ENCODE data around the gene FYB1. TPM values are rescaled to one million over a fixed set of nuclear protein-coding genes. Genes with fewer than 3 reads are reported as not detected.
A peak's percentile ranks its signal among the peaks of the same experiment; 100 is the strongest.

Gene FYB1
- total RNA-seq, 1 donor from 2014 or later: not detected

DNA sequence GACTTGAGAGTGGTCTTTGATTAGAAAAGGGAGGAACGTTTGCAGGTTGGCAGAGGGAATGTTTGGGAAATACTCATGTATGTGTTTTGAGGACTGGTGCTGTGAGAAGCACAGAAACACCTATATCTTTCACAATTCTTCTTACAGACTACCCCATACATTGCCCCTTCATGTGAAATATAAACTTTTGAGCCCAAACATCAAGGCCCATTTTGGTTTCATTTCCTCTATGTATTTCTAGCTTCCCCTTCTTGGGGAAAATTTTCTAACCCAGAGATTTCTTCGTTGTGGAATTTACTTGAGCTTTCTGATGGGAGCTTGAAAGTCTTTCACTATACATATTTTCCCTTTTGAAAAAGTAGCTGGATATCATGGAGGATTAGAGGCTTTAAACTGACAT, 67.6 kb downstream of the FYB1 start:
- Mint-ChIP-seq H3K4me3 (ENCODE audit: unreplicated experiment) (no peak overlapping the region), H3K27ac (ENCODE audit: unreplicated experiment) (no peak overlapping the region), H3K27me3 (ENCODE audit: unreplicated experiment) (no peaks in the 10 kb centered on the region), H3K36me3 (ENCODE audit: unreplicated experiment) (no peaks in the 10 kb centered on the region), H3K4me1 (ENCODE audit: low read depth, unreplicated experiment) (no peaks in the 10 kb centered on the region), H3K9me3 (ENCODE audit: unreplicated experiment) (no peaks in the 10 kb centered on the region)
- TF ChIP-seq CTCF (IDR thresholded peaks at IDR 0.05; ENCODE audit: partially characterized antibody, unreplicated experiment): no peak
- no peak for DNase-seq

DNA sequence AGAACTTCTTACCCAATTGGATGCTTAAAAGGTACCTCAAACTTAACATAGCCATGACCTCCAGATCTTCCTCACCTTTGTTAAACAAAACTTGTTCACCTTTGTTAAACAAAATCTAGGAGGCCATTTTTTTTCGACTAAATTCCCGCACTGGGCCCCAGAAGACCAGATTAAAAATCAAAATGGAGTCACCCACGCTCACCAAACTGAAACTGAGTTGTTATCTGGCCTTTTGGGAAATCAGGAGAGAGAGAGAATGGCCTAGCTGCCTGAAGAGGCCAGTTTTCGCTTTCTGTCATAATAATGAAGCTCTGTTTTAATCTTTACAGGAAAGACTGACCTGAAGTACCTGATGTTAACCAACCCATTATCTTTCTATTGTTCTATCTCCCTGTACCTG, 69.4 kb downstream of the FYB1 start:
- DNase-seq: no peak
- no peaks in the 10 kb centered on the region for H3K27me3 Mint-ChIP-seq (ENCODE audit: unreplicated experiment)
- no peaks in the 10 kb centered on the region for H3K36me3 Mint-ChIP-seq (ENCODE audit: unreplicated experiment)
- TF ChIP-seq CTCF (IDR thresholded peaks at IDR 0.05; ENCODE audit: partially characterized antibody, unreplicated experiment): no peak
- H3K9me3 Mint-ChIP-seq (ENCODE audit: unreplicated experiment): no peaks in the 10 kb centered on the region
- no peak overlapping the region for H3K4me3 Mint-ChIP-seq (ENCODE audit: unreplicated experiment)
- no peaks in the 10 kb centered on the region for H3K4me1 Mint-ChIP-seq (ENCODE audit: low read depth, unreplicated experiment)
- H3K27ac Mint-ChIP-seq (ENCODE audit: unreplicated experiment): no peak overlapping the region

GRCh38 chr5:39148983-39149534, 70.3 kb downstream of the FYB1 start:
- H3K4me1 Mint-ChIP-seq (ENCODE audit: low read depth, unreplicated experiment): no peaks in the 10 kb centered on the region
- H3K9me3 Mint-ChIP-seq (ENCODE audit: unreplicated experiment): no peaks in the 10 kb centered on the region
- H3K4me3 Mint-ChIP-seq (ENCODE audit: unreplicated experiment): no peak overlapping the region
- no peak overlapping the region for H3K27ac Mint-ChIP-seq (ENCODE audit: unreplicated experiment)
- H3K36me3 Mint-ChIP-seq (ENCODE audit: unreplicated experiment): no peaks in the 10 kb centered on the region
- TF ChIP-seq CTCF (IDR thresholded peaks at IDR 0.05; ENCODE audit: partially characterized antibody, unreplicated experiment): peak; percentile 56
- no peaks in the 10 kb centered on the region for H3K27me3 Mint-ChIP-seq (ENCODE audit: unreplicated experiment)
- no peak for DNase-seq

DNA sequence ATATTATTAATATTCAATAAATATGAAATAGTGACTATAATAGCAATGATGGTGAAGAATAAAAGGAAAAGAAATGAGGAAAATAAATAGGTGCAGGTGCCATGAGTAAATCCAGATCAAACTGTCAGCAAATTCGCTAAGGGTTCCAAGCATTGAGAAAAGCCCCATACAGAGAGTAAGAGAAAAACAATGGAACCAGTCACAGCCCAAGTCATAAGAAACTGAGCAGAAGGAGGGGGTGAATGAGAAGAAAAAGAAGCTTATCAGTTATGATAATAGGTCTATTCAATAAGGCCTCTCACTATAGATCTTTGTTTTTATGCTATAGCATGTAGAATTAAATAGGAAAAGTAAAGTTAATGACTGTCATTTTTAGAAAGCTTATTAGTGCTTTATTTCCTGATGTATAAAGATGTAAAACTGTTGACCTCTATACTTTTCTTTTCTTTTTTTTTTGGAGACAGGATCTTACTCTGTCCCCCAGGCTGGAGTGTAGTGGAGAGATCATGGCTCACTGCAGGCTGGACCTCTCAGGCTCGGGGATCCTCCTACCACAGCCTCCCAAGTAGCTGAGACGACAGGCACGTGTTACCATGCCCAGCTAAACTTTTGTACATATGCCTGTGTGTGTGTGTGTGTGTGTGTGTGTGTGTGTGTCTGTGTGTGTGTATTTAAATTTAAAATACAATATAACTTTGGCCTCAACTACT, 72.4 kb downstream of the FYB1 start:
- Mint-ChIP-seq H3K4me1 (ENCODE audit: low read depth, unreplicated experiment) (no peaks in the 10 kb centered on the region), H3K27me3 (ENCODE audit: unreplicated experiment) (no peaks in the 10 kb centered on the region), H3K4me3 (ENCODE audit: unreplicated experiment) (no peak overlapping the region), H3K36me3 (ENCODE audit: unreplicated experiment) (no peaks in the 10 kb centered on the region), H3K9me3 (ENCODE audit: unreplicated experiment) (no peaks in the 10 kb centered on the region), H3K27ac (ENCODE audit: unreplicated experiment) (no peak overlapping the region)
- TF ChIP-seq CTCF (IDR thresholded peaks at IDR 0.05; ENCODE audit: partially characterized antibody, unreplicated experiment): no peak
- no peak for DNase-seq

GRCh38 chr5:39143151-39143860, 76.1 kb downstream of the FYB1 start:
- no peaks in the 10 kb centered on the region for H3K36me3 Mint-ChIP-seq (ENCODE audit: unreplicated experiment)
- TF ChIP-seq CTCF (IDR thresholded peaks at IDR 0.05; ENCODE audit: partially characterized antibody, unreplicated experiment): no peak
- no peak for DNase-seq
- H3K4me3 Mint-ChIP-seq (ENCODE audit: unreplicated experiment): no peak overlapping the region
- H3K9me3 Mint-ChIP-seq (ENCODE audit: unreplicated experiment): no peaks in the 10 kb centered on the region
- no peak overlapping the region for H3K27ac Mint-ChIP-seq (ENCODE audit: unreplicated experiment)
- H3K4me1 Mint-ChIP-seq (ENCODE audit: low read depth, unreplicated experiment): no peaks in the 10 kb centered on the region
- H3K27me3 Mint-ChIP-seq (ENCODE audit: unreplicated experiment): no peaks in the 10 kb centered on the region

All from glutamatergic neuron (in vitro differentiated cells).